ENCODE results near the gene TMA7.

TMA7 gene

DNA sequence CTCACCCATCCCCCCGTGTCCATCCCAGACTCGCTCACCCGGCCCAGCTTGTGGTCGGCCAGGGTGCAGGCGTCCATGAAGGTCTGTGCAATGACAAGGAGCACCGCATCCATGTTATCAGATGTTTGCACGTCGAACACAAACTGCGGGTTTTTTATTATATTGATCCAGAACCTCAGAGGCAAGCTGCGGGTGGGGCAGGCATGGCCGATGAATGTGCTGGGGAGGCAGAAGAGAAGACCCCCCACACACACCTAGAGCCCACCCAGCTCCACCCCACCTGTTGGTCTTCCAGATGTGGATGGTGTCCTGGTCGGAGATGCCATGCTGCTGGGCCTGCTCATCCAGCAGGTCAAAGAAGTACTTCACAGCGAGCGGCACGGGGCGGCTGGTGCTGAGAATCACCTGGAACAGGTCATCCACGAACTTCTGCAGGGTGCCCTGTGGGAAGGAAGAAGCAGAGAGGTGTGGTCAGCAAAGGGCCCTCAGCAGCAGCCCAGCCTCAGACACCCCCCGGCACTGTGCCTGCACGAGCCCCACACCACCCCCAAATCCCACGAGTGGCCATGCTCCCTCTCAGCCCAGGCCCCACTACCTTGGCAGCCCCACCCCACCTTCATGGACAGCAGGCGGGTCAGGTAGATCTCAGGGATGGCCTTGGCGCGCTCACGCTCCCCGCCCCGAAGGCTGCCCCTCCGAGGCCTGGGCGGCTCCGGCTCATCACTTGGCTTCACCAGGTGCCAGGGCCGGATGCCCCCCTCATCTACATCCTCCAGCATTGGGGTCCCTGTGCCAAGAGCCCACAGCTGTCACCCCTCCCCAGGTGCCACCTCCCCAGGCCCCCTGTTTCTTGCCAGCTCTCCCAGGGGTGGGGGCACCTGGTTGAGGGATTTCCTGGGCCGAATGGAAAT lies 30.5 kb upstream of the TMA7 start:
- no peak for DNase-seq

DNA sequence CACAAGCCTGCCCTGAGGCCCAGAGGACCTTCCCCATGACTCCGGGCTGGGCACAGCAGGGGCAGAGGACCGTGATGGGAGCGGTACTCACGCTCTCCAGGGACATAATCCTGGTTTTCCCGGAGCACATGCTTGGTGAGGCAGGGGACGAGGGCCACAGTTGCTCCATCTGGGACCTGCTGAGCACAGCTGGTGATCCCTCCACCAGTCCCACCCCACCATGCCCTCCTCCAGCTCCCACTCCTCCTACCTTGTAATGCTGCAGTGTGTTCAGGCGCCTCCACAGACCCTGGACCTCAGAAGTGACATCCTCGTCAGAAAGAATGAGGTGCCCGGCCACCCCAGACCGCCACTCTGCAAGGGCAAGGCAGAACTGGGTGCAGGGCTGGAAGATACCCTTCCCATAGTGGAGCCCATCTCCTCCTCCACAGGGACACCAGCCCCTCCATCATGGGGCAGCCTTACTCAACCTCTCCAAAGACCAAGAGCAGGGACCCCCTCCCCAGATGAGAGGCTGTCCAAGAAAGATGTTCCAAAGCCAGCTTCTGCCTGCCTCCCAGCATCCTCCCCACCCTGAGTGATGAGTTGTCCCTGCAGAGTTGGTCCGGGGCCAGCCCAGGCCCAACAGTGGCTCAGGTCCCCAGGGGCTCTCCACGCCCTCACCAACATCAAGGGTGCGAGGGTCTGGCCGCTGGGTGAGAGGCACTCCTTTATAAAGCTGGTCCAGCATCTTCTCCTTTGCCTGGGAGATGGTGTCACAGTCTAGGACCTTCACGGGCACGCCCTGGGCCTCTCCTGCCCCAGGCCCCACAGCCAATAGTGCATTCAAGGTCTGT lies 29.6 kb upstream of the TMA7 start:
- DNase-seq: no peak

DNA sequence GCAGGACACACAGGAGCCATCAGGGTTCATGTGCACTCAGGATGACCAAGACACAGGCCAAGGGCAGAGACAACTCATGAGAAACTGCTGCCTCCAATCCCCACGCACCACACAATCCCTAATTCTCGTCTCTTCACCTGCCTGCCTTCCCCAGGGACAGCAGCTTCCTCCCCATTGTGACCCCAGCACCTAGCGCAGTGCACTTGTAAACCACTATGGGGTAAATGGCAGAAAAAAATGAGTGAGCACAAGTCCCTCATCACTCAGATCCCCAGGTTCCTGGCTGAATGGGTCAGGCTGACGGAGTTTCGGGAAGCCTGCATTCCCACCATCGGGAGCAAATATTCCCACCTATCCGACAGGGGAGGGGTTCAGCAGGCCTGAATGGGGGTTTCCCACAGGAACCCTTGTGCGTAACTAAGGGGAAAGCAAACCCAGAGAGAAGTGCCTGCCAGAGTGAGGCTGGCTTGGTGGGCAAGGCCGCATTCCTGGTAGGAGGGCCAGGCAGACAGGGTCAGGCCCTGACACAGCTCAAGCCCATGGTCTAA lies 28.9 kb upstream of the TMA7 start:
- DNase-seq: no peak

DNA sequence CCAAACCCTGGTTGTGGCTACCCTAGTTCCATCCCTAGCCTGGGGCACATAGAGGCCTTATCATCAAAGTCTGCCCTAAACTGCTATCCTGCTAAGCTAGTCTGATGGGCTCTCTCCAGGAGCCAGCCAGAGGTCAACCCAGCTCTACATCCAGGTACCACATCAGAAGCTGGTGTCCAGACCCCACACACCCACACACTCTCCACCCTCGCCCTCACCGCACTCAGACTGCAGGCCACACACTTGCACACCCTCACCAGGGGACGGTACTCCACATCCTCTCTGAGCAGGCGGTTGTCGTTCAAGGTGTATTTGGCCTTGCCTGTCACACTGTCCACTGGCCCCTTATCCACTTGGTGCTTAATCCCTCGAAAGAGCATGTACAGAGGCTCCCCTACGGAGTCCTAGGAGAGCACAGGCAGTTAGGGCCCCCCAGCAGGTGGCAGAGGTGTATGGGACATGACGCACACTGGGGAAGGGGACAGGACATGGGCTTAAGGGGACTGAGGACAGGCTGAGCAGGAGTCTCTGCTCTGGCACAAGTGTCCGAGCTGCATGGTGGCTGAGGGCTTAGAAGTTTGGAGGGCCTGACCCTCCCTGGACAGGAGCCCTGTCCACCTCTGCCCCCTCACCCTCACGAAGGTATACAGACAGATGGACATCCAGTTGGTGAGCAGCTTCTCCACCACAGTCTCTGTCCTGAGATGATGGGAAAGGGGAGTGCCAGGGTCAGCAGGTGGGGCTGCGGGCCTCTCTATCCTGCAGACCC lies 28.3 kb upstream of the TMA7 start:
- DNase-seq: no peak

DNA sequence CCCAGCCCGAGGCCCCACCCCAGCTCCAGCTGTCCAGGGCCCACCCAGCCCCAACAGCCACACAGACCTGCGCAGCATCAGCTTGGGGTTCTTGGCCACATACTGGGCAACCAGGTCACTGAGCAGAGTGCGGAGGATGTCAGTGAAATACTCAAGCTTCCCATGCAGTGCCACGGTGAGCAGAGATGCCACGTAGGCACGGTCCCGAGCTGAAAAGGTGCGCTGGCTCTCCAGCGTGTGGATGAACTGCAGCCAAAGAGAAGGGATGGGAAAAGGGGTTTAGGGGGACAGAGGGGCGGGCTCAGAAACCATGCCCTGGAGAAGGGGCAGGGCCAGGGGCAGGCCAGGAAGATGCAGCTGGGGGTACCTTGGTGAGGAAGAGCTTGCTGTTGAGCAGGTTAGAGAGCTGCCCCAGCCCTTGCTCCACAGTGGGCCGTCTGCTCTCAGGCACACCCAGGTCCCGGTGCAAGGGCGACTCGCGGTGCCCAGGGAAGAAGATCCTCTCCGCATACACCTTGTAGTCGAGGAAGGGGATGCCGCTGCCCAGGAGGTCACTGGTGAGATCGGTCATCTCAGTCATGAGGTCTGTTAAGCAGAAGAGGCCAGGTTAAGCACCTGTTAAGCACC lies 27.6 kb upstream of the TMA7 start:
- no peak for DNase-seq

- no peak for DNase-seq
These were observed 27.0 kb upstream of the TMA7 start for GRCh38 chr3:48413086-48413485.

- DNase-seq: no peak
These were observed 26.4 kb upstream of the TMA7 start for GRCh38 chr3:48413611-48414010.

DNA sequence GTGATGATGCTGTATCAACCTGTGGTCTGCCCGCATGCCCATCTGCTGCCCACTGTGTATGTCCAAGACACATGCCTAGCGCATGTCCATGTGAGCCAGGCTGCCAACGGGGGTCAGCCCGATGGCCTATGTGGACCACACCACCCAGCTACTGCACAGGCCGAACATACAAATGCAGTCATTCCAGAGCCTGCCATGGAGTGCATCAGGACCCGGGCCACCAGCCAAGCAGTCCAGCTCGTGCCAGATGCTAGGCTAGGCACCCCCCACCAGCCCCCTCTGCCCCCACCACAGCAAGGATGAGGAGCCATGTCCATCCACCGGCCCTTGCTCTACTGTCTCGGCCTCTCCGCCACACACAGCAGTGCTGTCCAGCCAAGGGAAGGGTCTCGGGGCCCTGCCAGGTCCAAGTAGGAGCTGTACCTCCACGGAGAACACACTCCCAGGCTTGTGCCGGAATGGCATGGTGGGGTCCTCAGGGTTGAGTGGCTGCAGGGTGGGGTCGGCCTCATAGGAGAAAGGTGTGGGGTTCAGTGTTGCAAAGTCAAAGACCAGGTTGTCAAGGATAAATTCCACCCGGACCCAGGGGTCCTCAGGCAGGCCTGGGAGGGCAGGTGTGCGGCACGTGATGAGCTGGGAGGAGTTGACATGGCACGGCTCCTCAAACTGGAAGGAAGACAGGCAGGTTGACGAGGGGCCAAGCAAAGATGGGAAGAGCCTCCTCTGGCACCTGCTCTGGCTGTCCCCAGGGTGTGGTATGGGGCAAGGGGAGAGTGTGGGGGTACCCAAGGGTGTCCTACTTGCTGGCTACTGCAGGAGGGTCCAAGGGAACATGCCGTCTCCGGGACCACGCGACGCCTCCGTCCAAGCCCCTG lies 25.4 kb upstream of the TMA7 start:
- no peak for DNase-seq

- no peak for DNase-seq
These were observed 24.7 kb upstream of the TMA7 start for GRCh38 chr3:48415251-48415953.

DNA sequence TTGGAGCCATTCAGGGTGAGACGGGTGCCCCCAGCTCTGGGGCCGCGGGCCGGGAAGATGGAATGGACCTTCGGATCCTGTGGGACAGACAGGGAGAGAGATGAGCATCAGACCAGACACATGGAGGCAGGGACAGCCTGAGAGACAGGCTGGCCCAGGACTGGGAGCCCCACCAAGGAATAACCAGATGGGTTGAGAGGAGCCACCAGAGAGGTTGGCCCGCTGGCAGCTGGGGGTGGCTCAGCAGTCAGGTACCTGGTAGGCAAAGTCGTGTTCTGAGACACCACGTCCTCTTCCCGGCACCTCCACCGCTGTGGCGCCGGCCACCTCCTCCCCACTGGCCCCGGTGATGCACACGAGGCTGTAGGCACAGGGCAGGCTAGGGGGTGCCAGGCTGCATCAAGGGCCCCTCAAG lies 24.0 kb upstream of the TMA7 start:
- DNase-seq: no peak

- no peak for DNase-seq
These were observed 23.5 kb upstream of the TMA7 start for GRCh38 chr3:48416546-48416945.

- no peak for DNase-seq
These were observed 22.4 kb upstream of the TMA7 start for GRCh38 chr3:48417529-48418108.

DNA sequence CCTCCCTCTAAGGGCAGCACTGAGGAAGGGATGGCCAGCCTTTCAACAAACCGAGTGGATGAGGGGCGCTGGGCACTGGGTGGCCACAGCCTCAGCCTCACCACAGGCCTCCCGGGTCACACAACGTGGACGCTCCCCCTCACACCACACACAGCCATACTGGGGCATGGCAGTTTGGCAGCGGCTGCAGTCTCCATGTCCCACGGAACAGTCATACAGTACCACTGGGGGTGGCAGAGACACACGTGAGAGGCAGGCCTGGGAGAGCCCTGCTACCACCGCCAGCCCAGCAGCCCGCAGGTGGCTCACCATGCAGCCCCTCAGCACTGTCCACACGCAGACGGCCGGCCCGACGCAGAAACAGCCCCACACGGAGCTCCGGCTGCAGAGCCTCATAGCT lies 21.9 kb upstream of the TMA7 start:
- DNase-seq: no peak

DNA sequence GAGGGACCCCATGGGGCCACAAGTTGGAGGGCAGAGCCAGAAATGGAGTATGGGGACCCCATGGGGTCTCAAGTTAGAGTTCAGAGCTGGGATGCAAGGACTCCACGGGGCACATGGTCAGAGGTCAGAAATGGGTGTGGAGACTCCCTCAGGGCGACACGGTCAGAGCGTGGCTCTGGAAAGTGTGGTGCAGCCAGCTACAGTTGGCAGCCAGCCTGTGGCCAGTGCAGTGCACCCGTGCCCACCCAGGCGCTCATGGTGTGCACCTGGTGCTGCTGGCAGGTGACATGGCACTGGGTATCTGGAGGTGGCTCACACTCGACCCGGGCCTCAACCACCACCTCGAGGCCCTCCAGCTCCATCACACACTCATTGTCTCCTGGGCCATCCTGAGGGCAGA lies 21.4 kb upstream of the TMA7 start:
- no peak for DNase-seq

GRCh38 chr3:48419149-48419548 lies 20.9 kb upstream of the TMA7 start:
- no peak for DNase-seq

GRCh38 chr3:48419597-48419996 lies 20.5 kb upstream of the TMA7 start:
- no peak for DNase-seq

DNA sequence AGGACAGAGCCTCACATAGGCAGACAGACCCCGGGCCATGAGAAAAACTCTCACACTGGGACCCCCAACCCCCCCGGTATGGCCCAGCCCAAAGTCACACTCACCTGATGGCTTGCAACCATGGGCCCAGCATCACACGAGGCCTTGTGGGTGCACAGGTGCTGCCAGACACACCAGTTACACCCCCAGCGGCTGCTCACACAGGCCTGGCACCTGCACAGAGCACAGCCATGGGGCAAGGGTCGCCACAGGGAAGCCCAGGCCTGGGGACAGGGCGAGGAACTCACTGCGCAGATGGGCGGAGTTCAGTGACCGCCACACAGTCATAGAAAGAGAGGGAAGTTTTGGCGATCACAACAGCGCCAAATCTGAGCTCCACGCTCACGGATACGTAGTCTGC lies 19.5 kb upstream of the TMA7 start:
- DNase-seq: no peak

DNA sequence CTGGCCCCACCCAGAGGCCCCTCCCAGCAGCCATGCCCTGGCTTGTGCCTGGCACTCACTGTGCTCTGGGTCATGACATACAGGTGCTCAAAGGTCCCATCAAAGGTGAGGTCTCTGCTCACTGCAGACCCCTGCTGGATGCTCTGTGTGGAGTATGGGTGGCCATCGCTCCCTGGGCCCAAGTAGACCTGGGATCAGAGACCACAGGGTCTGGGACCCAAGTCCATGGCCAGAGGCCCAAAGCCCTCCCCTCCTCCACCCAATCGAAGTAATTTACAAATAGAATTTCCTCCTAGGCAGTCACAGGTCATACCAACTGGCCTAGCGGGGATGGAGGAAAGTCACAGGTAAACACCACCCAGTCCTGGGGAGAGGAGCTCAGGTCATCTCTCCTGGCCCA lies 17.8 kb upstream of the TMA7 start:
- no peak for DNase-seq

DNA sequence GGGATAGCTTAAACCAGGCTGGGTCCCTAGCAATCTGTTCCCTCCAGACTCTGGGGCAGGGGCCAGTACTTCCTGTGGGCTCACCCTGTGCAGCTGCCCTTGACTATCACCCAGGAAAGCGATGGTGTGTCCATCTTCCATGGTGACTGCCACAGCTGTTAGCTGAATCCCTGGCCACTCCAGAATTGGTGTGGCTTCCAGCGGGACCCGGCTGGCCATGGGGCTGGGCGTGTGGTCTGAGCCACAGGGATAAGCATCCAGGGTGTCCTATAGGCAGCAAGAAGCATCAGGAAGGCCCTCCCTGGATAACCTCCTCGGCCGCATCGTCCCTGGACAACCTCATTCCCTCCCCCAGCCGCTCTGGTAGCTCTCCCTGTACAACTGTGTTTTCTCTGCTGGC lies 17.4 kb upstream of the TMA7 start:
- DNase-seq: no peak

- no peak for DNase-seq
These were observed 16.7 kb upstream of the TMA7 start for GRCh38 chr3:48423241-48423882.

Measured in cerebellar nuclear complex (tissue), 1 donor.